Caco-2 (cell line): ENCODE data around the gene CTCF. TPM values are rescaled to one million over a fixed set of nuclear protein-coding genes. Genes with fewer than 3 reads are reported as not detected.

ENCODE experiments used
- BruUV-seq: library from RNA; stranded (reverse); fragments of 400-500 nt; replicated peaks from 2 replicates; lab custom pipeline; 2021; lab: Mats Ljungman, UMichigan
- CTCF ChIA-PET: fragments of 300-600 bp; sonication (Branson Sonifier 250); formaldehyde crosslinking; loops from one replicate; lab custom pipeline; 2022; ENCODE audit warnings: antibody characterized with exemption; lab: Charles Lee
- POLR2A ChIA-PET: fragments of 300-600 bp; sonication (Branson Sonifier 250); formaldehyde crosslinking; loops from one replicate; lab custom pipeline; 2022; ENCODE audit warnings: antibody characterized with exemption; lab: Charles Lee
- DNase-seq, 2 experiments: peaks; one replicate each; pipeline versions ENCODE4 v3.0.0 to v3.0.0-alpha.2; 2020 to 2022
- H3K27me3 ChIP-seq: replicated peaks from 2 replicates; pipeline ENCODE4 v1.6.0; 2011; ENCODE audit warnings: low read length; ENCODE audit not compliant: control insufficient read depth, insufficient read depth
- H3K36me3 ChIP-seq: 2 replicates; pipeline ENCODE4 v1.5.1; 2011; ENCODE audit warnings: low read length; ENCODE audit not compliant: control insufficient read depth, insufficient read depth
- H3K4me1 ChIP-seq: fragments of 250-450 bp; sonication (Bioruptor Pico); 2 replicates; pipeline ENCODE4 v1.5.1; 2020; ENCODE audit warnings: mild to moderate bottlenecking
- H3K4me3 ChIP-seq: 2 replicates; pipeline ENCODE4 v1.5.1; 2011; ENCODE audit warnings: low read depth, mild to moderate bottlenecking, control low read depth, low read length
- H3K9me3 ChIP-seq: fragments of 250-450 bp; sonication (Bioruptor Pico); 2 replicates; pipeline ENCODE4 v1.5.1; 2020; ENCODE audit warnings: mild to moderate bottlenecking, moderate library complexity
- H3K27ac Mint-ChIP-seq: one replicate; pipeline ENCODE4 v1.8.0; 2022; ENCODE audit warnings: mixed read lengths; ENCODE audit not compliant: unreplicated experiment
- H3K27me3 Mint-ChIP-seq: one replicate; pipeline ENCODE4 v1.8.0; 2022; ENCODE audit warnings: mixed read lengths; ENCODE audit not compliant: insufficient read depth, unreplicated experiment
- H3K36me3 Mint-ChIP-seq: one replicate; pipeline ENCODE4 v1.8.0; 2022; ENCODE audit warnings: mild to moderate bottlenecking, mixed read lengths; ENCODE audit not compliant: insufficient read depth, unreplicated experiment
- H3K4me1 Mint-ChIP-seq: one replicate; pipeline ENCODE4 v1.8.0; 2022; ENCODE audit warnings: low read depth, mixed read lengths; ENCODE audit not compliant: unreplicated experiment
- H3K4me3 Mint-ChIP-seq: one replicate; pipeline ENCODE4 v1.8.0; 2022; ENCODE audit warnings: mild to moderate bottlenecking, moderate library complexity, mixed read lengths; ENCODE audit not compliant: unreplicated experiment
- H3K9me3 Mint-ChIP-seq: one replicate; pipeline ENCODE4 v1.8.0; 2022; ENCODE audit warnings: mixed read lengths; ENCODE audit not compliant: unreplicated experiment
- CTCF ChIP-seq, 2 experiments: fragments of 200-600 bp in 1 of 2; IDR thresholded peaks; 1 replicate in 1 of 2; 2 replicates in 1 of 2; pipeline versions ENCODE4 v1.5.1 to v1.8.0; 2011 to 2022; ENCODE audit warnings: antibody characterized with exemption in 1 of 2, control low read depth in 1 of 2, inconsistent platforms in 1 of 2, low read depth in 1 of 2, low read length in 1 of 2, mild to moderate bottlenecking in 1 of 2, moderate library complexity in 1 of 2; ENCODE audit not compliant: insufficient read depth in 1 of 2, severe bottlenecking in 1 of 2, unreplicated experiment in 1 of 2
- intact Hi-C: fragments of 100-400 bp; cut with micrococcal nuclease; formaldehyde crosslinking; loops from one replicate; pipeline ENCODE4 v1.10.0; 2022; ENCODE audit not compliant: unreplicated experiment
- total RNA-seq: library from RNA; stranded (reverse); gene quantifications from 2 replicates; pipeline ENCODE4 v1.2.3, GENCODE V29; 2022

Gene CTCF
- total RNA-seq, 1 experiment from 2014 or later: 67.8 TPM

DNA sequence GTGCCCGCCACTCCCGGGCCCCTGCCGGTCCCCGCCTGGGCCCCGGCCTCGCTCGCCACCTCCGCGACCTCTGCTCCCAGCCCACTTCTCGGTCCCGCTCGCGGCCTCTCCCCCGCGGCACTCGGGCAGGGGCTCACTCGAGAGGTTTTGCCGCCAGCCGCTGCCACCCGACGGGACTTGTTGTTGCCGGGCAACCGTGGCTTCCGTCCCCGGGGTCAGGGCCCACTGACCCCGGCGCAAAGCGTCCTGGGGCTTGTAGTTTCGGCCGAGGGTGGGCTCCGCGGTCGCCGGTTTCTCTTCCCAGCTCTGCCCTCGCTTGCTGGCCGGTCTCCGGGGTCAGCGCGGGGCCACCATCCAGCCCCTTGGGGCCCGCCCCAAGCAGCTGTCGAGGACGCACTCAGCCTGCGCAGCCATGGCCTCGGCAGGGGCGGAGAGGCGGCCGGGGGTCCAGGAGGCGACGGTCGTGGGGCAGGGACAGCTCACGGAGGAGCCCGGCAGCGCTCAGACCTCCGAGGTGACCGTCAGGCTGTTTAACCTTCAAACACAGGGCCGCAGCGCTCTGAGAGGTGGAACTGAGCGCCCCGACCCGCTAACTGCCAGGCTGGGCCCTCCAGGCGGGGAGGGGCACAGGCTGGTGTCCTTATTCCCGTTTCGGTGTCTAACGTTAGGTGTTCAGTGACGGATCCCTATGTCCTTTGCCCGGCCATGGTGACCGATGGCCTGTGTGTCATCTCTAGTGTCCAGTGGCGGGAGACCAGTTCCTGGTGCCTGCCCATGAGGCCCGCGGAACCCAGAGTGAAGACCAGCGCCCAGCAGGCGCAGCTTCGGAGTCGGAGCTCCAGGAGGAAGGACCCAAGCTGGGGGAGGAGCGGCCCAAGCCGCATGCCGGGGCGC is 104.5 kb downstream of the CTCF start, which contains the start of the genes C16orf86 and ENKD1:
Gene C16orf86 (plus strand): TSS at position 256 of the 894 bp plus-strand sequence. CDS start 157 bp downstream, at position 413.
Gene ENKD1 (minus strand): TSS at position 192 of the 894 bp plus-strand sequence. CDS start 308 bp downstream, outside the sequence.
- Histone ChIP-seq H3K36me3 (no peaks in the 10 kb centered on the region), H3K4me3 (peak within 1 kb of the TSS; percentile 73), H3K27me3 (no peaks in the 10 kb centered on the region), H3K4me1 (peaks cover 4% of the 10 kb centered on the region), H3K9me3 (no peaks in the 10 kb centered on the region)
- H3K36me3 Mint-ChIP-seq: peaks cover 8% of the 10 kb centered on the region
- intact Hi-C loops: no loop called here
- BruUV-seq: no TSS peak
- no peaks in the 10 kb centered on the region for H3K9me3 Mint-ChIP-seq
- peak within 1 kb of the TSS; percentile 43 for H3K27ac Mint-ChIP-seq
- peak within 1 kb of the TSS; percentile 80 for H3K4me3 Mint-ChIP-seq
- no peaks in the 10 kb centered on the region for H3K4me1 Mint-ChIP-seq
- H3K27me3 Mint-ChIP-seq: no peaks in the 10 kb centered on the region
- POLR2A ChIA-PET: no interaction called here
- TF ChIP-seq CTCF (IDR thresholded peaks at IDR 0.05; ENCODE audit: insufficient read depth in 1 of 2, low read depth in 1 of 2, low read length in 1 of 2, severe bottlenecking in 1 of 2, unreplicated experiment in 1 of 2): no peak
- DNase-seq: peak; percentile 87 to 89
- CTCF ChIA-PET: interaction anchor here (0.5 to 6.3 kb wide), 10 partner anchors 27 to 174 kb away, joined by 3 to 60 read pairs (median 4); partner anchors contain the start of genes CTCF and GFOD2

DNA sequence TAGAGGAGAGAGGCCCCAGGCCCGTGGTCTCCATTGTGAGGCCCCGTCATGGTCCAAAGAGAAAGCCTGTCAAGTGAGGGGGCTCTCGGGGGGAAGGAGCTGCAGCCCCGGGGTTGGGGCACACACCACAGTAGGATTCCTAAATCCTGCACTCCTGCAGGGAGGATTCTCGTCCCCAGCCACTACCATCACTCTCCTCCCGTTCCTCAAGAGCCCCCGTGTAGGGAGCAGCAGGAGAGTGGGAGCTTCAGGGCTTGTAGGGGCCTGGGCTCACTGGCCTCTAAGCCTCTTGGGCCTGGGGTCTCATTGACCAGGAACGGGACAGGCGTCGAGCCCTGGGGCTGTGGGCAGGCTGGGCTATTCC is 105.1 kb downstream of the CTCF start:
- no TSS peak for BruUV-seq
- CTCF ChIA-PET: interaction anchor here (0.5 to 6.3 kb wide), 7 partner anchors 27 to 174 kb away, joined by 3 to 60 read pairs (median 5); partner anchors contain the start of gene GFOD2
- Mint-ChIP-seq H3K27ac (no peak overlapping the region), H3K9me3 (no peaks in the 10 kb centered on the region), H3K36me3 (peaks cover 7% of the 10 kb centered on the region), H3K4me3 (peak overlapping the region; percentile 80), H3K27me3 (no peaks in the 10 kb centered on the region), H3K4me1 (no peaks in the 10 kb centered on the region)
- POLR2A ChIA-PET: no interaction called here
- Histone ChIP-seq H3K9me3 (no peaks in the 10 kb centered on the region), H3K36me3 (no peaks in the 10 kb centered on the region), H3K27me3 (no peaks in the 10 kb centered on the region), H3K4me1 (peaks cover 4% of the 10 kb centered on the region), H3K4me3 (no peak overlapping the region)
- intact Hi-C loops: no loop called here
- TF ChIP-seq CTCF (IDR thresholded peaks at IDR 0.05; ENCODE audit: insufficient read depth in 1 of 2, low read depth in 1 of 2, low read length in 1 of 2, severe bottlenecking in 1 of 2, unreplicated experiment in 1 of 2): no peak
- DNase-seq: no peak

DNA sequence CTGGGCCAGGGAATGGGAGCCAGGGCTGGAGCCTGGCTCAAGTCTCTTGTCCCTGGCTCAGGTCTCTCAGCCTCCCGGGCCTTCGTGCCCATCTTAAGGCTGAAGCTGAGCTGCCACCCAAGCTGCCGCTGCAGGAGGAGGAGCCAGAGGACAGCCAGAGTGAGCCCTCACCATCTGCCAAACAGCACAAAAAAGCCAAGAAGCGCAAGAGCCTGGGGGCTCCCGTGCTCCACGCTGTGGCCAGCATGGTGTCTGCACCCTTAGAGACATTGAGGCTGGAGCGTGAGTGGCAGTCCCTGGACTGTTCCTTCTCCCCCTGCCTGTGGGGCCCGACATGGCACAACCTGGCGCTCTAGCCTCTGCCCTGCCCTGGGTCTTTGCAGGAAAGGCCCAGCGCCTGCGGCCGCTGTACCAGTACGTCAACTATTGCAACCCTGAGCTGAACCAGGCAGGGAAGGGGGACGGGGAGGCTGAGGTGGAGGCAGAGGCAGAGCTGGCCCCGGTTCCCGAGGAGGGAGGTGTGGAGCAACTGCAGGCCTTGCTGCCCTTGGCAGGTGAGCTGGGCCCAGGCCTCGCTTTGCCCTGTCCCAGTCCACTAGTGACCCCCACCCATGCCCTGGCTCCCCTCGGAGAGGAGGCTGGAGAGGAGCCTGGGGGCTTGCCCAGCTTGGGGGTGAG is 105.6 kb downstream of the CTCF start:
- BruUV-seq: no TSS peak
- intact Hi-C loops: loop anchor here (1.0 kb wide), 2 partner anchors 121 to 147 kb away; no protein-coding TSS in a partner anchor
- ChIA-PET CTCF (interaction anchor here (0.6 to 6.3 kb wide), 6 partner anchors 51 to 267 kb away, joined by 3 to 60 read pairs (median 6); partner anchors contain the start of gene GFOD2), POLR2A (no interaction called here)
- H3K27me3 ChIP-seq: no peaks in the 10 kb centered on the region
- no peaks in the 10 kb centered on the region for H3K36me3 ChIP-seq
- no peaks in the 10 kb centered on the region for H3K9me3 ChIP-seq
- DNase-seq: peak; percentile 88
- H3K9me3 Mint-ChIP-seq: no peaks in the 10 kb centered on the region
- peaks cover 7% of the 10 kb centered on the region for H3K36me3 Mint-ChIP-seq
- peaks cover 4% of the 10 kb centered on the region for H3K4me1 ChIP-seq
- no peak overlapping the region for H3K4me3 ChIP-seq
- peak overlapping the region; percentile 26 for H3K4me3 Mint-ChIP-seq
- no peaks in the 10 kb centered on the region for H3K4me1 Mint-ChIP-seq
- TF ChIP-seq CTCF (IDR thresholded peaks at IDR 0.05; ENCODE audit: insufficient read depth in 1 of 2, low read depth in 1 of 2, low read length in 1 of 2, severe bottlenecking in 1 of 2, unreplicated experiment in 1 of 2): peak; percentile 72 to 95
- no peak overlapping the region for H3K27ac Mint-ChIP-seq
- no peaks in the 10 kb centered on the region for H3K27me3 Mint-ChIP-seq
